SK-N-MC (cell line): Measurements from ENCODE around the gene FAM177A1.

Experiments used
- EZH2 ChIP-seq: fragments of 200-600 bp; sonication (generic); IDR thresholded peaks from one replicate; pipeline ENCODE4 v1.6.1; 2017; ENCODE audit warnings: antibody characterized with exemption
- POLR2AphosphoS5 ChIP-seq: IDR thresholded peaks from 2 replicates; pipeline ENCODE4 v1.6.1; 2012; ENCODE audit warnings: mild to moderate bottlenecking, low read depth, low read length, borderline replicate concordance

DNA sequence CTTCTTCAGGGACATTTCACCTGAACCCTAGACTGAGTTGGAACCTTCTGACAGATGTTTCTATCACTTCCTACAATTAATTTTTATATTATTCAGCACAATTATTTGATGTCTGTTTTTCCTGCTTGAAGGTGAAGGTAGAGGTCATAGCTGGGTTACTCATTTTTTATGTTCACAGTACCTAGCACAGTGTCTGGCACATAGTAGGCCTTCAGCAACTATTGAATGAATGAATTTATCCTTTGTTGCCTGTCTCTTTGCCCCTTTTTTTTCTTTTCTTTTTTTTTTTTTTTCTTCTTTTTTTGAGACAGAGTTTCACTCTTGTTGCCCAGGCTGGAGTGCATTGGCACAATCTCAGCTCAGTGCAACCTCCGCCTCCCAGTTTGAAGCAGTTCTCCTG, 29.5 kb upstream of the FAM177A1 start:
- TF ChIP-seq EZH2, result no peak
- TF ChIP-seq POLR2AphosphoS5, result no peak
